ENCODE data around the gene CDC73. TPM values are rescaled to one million over a fixed set of nuclear protein-coding genes. Genes with fewer than 3 reads are reported as not detected.

CDC73 gene
- total RNA-seq, 2 donors from 2014 or later: 27.8 to 30.1 TPM

DNA sequence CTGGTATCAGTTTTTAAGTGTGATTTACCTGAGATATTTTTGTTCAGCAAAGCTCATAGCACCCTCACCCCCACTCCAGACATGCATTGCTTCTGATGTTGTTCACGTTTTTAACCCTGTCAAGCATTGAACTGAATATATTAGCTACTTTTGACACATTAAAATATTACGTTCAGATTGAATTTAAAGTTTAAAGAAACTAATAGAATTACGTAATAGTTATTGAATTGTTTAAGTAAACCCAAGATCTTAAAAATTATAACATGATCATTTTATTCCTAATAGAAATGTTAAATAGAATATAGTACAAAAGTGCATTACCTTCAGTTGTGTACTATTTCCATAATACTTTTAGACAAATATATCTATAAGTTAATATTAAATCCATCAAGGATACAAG, 35.5 kb upstream of the CDC73 start:
- H3K9me3 ChIP-seq: no peaks in the 10 kb centered on the region
- no peak for DNase-seq (ENCODE audit: low spot score)
- no peak overlapping the region for H3K4me3 ChIP-seq
- no peak overlapping the region for H3K27ac ChIP-seq
- no peaks in the 10 kb centered on the region for H3K4me1 ChIP-seq
- peaks cover 51% of the 10 kb centered on the region for H3K36me3 ChIP-seq
- no peak for TF ChIP-seq CTCF (IDR thresholded peaks at IDR 0.05)
- no peaks in the 10 kb centered on the region for H3K27me3 ChIP-seq

DNA sequence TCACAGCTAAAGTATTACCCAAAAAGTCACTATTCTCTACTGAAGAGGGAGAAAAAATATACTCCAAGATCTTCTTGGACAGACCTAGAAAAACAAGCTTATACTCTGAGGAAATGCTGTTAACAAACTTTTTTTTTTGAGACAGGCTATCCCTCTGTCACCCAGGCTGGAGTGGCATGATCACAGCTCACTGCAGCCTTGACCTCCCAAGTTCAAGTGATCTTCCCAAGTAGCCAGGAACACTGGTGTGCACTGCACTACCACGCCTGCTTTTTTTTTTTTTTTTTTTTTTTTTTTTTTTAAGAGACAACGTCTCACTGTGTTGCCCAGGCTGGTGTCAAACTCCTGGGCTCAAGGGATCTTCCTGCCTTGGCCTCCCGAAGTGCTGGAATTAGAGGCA, 33.9 kb upstream of the CDC73 start:
- Histone ChIP-seq H3K36me3 (peaks cover 38% of the 10 kb centered on the region), H3K4me1 (no peaks in the 10 kb centered on the region), H3K27ac (no peak overlapping the region), H3K9me3 (no peaks in the 10 kb centered on the region), H3K27me3 (no peaks in the 10 kb centered on the region), H3K4me3 (no peak overlapping the region)
- no peak for DNase-seq (ENCODE audit: low spot score)
- TF ChIP-seq CTCF (IDR thresholded peaks at IDR 0.05): no peak

DNA sequence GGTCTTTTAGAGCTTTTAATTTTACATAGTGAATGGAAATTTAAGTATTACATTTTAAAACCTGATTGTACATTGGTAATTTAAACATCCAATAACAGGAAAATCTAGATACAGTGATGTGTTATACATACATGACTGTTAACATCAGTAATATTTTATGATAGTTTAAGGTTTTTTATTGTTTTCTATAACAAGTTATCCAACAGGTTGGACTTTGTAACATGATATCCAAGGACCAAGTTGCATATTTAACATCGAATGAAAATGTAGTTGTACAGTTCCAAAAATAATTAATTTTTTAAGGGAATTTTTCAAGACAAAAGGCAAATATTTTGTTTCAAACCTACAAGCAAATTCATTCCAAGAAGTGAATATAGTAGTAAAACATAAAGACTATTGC, 31.0 kb upstream of the CDC73 start:
- H3K27me3 ChIP-seq: no peaks in the 10 kb centered on the region
- H3K4me3 ChIP-seq: no peak overlapping the region
- H3K9me3 ChIP-seq: no peaks in the 10 kb centered on the region
- no peak for DNase-seq (ENCODE audit: low spot score)
- no peak for TF ChIP-seq CTCF (IDR thresholded peaks at IDR 0.05)
- no peak overlapping the region for H3K27ac ChIP-seq
- no peaks in the 10 kb centered on the region for H3K4me1 ChIP-seq
- H3K36me3 ChIP-seq: peaks cover 17% of the 10 kb centered on the region

- H3K36me3 ChIP-seq: peaks cover 41% of the 10 kb centered on the region
- no peaks in the 10 kb centered on the region for H3K27me3 ChIP-seq
- H3K4me1 ChIP-seq: no peaks in the 10 kb centered on the region
- no peak overlapping the region for H3K4me3 ChIP-seq
- no peak for DNase-seq (ENCODE audit: low spot score)
- no peak overlapping the region for H3K27ac ChIP-seq
- H3K9me3 ChIP-seq: no peaks in the 10 kb centered on the region
- TF ChIP-seq CTCF (IDR thresholded peaks at IDR 0.05): no peak
Measured at GRCh38 chr1:193094112-193094511, 27.7 kb upstream of the CDC73 start.

- Histone ChIP-seq H3K27ac (no peak overlapping the region), H3K4me1 (peaks cover 0 to 18% of the 10 kb centered on the region in 2 donors), H3K27me3 (no peaks in the 10 kb centered on the region), H3K36me3 (peaks cover 29% of the 10 kb centered on the region), H3K4me3 (no peak overlapping the region), H3K9me3 (no peaks in the 10 kb centered on the region)
- DNase-seq (ENCODE audit: low spot score): no peak
- TF ChIP-seq CTCF (IDR thresholded peaks at IDR 0.05): no peak
Measured at GRCh38 chr1:193102662-193103061, 19.2 kb upstream of the CDC73 start.

GRCh38 chr1:193103759-193104501, 17.9 kb upstream of the CDC73 start:
- TF ChIP-seq CTCF (IDR thresholded peaks at IDR 0.05): no peak
- Histone ChIP-seq H3K4me3 (peak overlapping the region; percentile 82), H3K9me3 (no peaks in the 10 kb centered on the region), H3K36me3 (peaks cover 19% of the 10 kb centered on the region), H3K27ac (peak overlapping the region; percentile 93), H3K4me1 (peaks cover 0 to 18% of the 10 kb centered on the region in 2 donors), H3K27me3 (no peaks in the 10 kb centered on the region)
- no peak for DNase-seq (ENCODE audit: low spot score)
